Endothelial cell of umbilical vein (primary cell): ENCODE measurements around the gene LGI2. TPM values are rescaled to one million over a fixed set of nuclear protein-coding genes. Genes with fewer than 3 reads are reported as not detected.
"Not testable (repeated sequence)": the region's sequence is repeated elsewhere in the genome, so short reads cannot be mapped to it uniquely, and the experiment has no call there.

Experiments used
- BruUV-seq: library from RNA; stranded (reverse); fragments of 400-500 nt; replicated peaks from 2 replicates; lab custom pipeline; 2021; lab: Mats Ljungman, UMichigan
- CTCF ChIA-PET: fragments of 300-600, 350-600 bp; sonication (Branson Sonifier 250); formaldehyde crosslinking; loops from one replicate; lab custom pipeline; 2021; ENCODE audit warnings: antibody characterized with exemption, inconsistent platforms; lab: Charles Lee
- POLR2A ChIA-PET: fragments of 300-600, 350-600 bp; sonication (Branson Sonifier 250); formaldehyde crosslinking; loops from one replicate; lab custom pipeline; 2021; ENCODE audit warnings: antibody characterized with exemption, inconsistent platforms; lab: Charles Lee
- DNase-seq: peaks from one replicate; pipeline ENCODE4 v3.0.0-alpha.2; 2011; ENCODE audit warnings: low read depth, low spot score
- FAIRE-seq: peaks from 2 replicates; lab custom pipeline; 2011; peaks lifted over from hg19 to GRCh38; lab: Jason Lieb, UNC
- H2AFZ ChIP-seq: 2 replicates; pipeline ENCODE4 v1.6.0; 2012; ENCODE audit warnings: low read depth, low read length, control low read depth, inconsistent platforms
- H3K27ac ChIP-seq: 2 replicates; pipeline ENCODE4 v1.5.1; 2011; ENCODE audit warnings: low read depth, mild to moderate bottlenecking, control low read depth, low read length, moderate library complexity; ENCODE audit not compliant: insufficient read depth
- H3K27me3 ChIP-seq, 2 experiments: 2 replicates each; pipeline versions ENCODE4 v1.6.0 to v1.6.1; 2011; ENCODE audit warnings: low read length in 2 of 2, mixed read lengths in 1 of 2; ENCODE audit not compliant: control insufficient read depth in 2 of 2, insufficient read depth in 2 of 2
- H3K36me3 ChIP-seq, 2 experiments: 2 replicates in 1 of 2; 3 replicates in 1 of 2; pipeline ENCODE4 v1.5.1; 2011; ENCODE audit warnings: low read length in 2 of 2, mild to moderate bottlenecking in 1 of 2, moderate library complexity in 1 of 2; ENCODE audit not compliant: control insufficient read depth in 2 of 2, insufficient read depth in 2 of 2; ENCODE audit errors: extremely low read depth in 1 of 2
- H3K4me1 ChIP-seq: 3 replicates; pipeline ENCODE4 v1.5.1; 2011; ENCODE audit warnings: mild to moderate bottlenecking, low read length; ENCODE audit not compliant: control insufficient read depth, insufficient read depth; ENCODE audit errors: extremely low read depth
- H3K4me2 ChIP-seq: 2 replicates; pipeline ENCODE4 v1.6.1; 2011; ENCODE audit warnings: low read length, control low read depth, mixed read lengths; ENCODE audit not compliant: insufficient read depth
- H3K4me3 ChIP-seq, 3 experiments: fragments of 200-600 bp in 1 of 3; sonication (generic), shearing (Covaris generic) in 1 of 3; replicated peaks in 1 of 3; 2 replicates each; pipeline ENCODE4 v1.5.1; 2011 to 2016; ENCODE audit warnings: control low read depth in 3 of 3, low read length in 3 of 3, mild to moderate bottlenecking in 2 of 3, inconsistent platforms in 1 of 3, low read depth in 1 of 3, moderate library complexity in 1 of 3; ENCODE audit not compliant: insufficient read depth in 1 of 3
- H3K79me2 ChIP-seq: 2 replicates; pipeline ENCODE4 v1.6.0; 2012; ENCODE audit warnings: low read length, inconsistent platforms; ENCODE audit not compliant: control insufficient read depth, insufficient read depth
- H3K9ac ChIP-seq: replicated peaks from 2 replicates; pipeline ENCODE3; 2011; ENCODE audit warnings: low read length, control low read depth; ENCODE audit not compliant: insufficient read depth; ENCODE audit errors: extremely low read depth
- H3K9me1 ChIP-seq: replicated peaks from 3 replicates; pipeline ENCODE4 v1.6.0; 2011; ENCODE audit warnings: mild to moderate bottlenecking, low read length; ENCODE audit not compliant: control insufficient read depth, insufficient read depth; ENCODE audit errors: extremely low read depth
- H3K9me3 ChIP-seq: replicated peaks from 2 replicates; pipeline ENCODE4 v1.5.1; 2012; ENCODE audit warnings: low read length, inconsistent platforms; ENCODE audit not compliant: control insufficient read depth, insufficient read depth
- H4K20me1 ChIP-seq: replicated peaks from 2 replicates; pipeline ENCODE3; 2011; ENCODE audit warnings: mild to moderate bottlenecking, low read length; ENCODE audit not compliant: control insufficient read depth, insufficient read depth; ENCODE audit errors: extremely low read depth
- EZH2 ChIP-seq: IDR thresholded peaks from 2 replicates; pipeline ENCODE4 v1.6.1; 2012; ENCODE audit warnings: borderline replicate concordance, low read depth, mild to moderate bottlenecking, moderate library complexity, low read length, inconsistent platforms; ENCODE audit not compliant: severe bottlenecking
- GATA2 ChIP-seq: IDR thresholded peaks from 2 replicates; pipeline ENCODE4 v1.7.0; 2011; ENCODE audit warnings: low read depth, mild to moderate bottlenecking, moderate library complexity, mixed read lengths, low read length; ENCODE audit not compliant: insufficient read length, insufficient read depth
- JUN ChIP-seq: IDR thresholded peaks from 2 replicates; pipeline ENCODE4 v1.6.1; 2011; ENCODE audit warnings: borderline replicate concordance, low read depth; ENCODE audit not compliant: insufficient read length, insufficient read depth
- MAX ChIP-seq: IDR thresholded peaks from 2 replicates; pipeline ENCODE4 v1.6.1; 2011; ENCODE audit not compliant: insufficient read depth, insufficient read length
- POLR2A ChIP-seq: IDR thresholded peaks from 2 replicates; pipeline ENCODE4 v1.6.1; 2012; ENCODE audit warnings: low read depth, mild to moderate bottlenecking, control low read depth, low read length
- dilution Hi-C: fragments of 300-500 bp; cut with MboI; formaldehyde crosslinking; loops from one replicate; pipeline ENCODE4 v1.15.0; 2019; ENCODE audit warnings: low sequenced_read_pairs; ENCODE audit not compliant: extremely low pct_ligation_motif_present
- intact Hi-C: fragments of 100-400 bp; cut with micrococcal nuclease; formaldehyde crosslinking; loops from one replicate; pipeline ENCODE4 v1.10.0; 2022
- polyA plus RNA-seq, 4 experiments: library from polyadenylated mRNA; depleted of rRNA in 3 of 4; stranded (reverse) in 3 of 4; unstranded in 1 of 4; fragments of >200 nt; gene quantifications; 2 replicates each; pipeline versions ENCODE4 v1.2.1 to v1.2.3, GENCODE V29; 2011 to 2012; ENCODE audit warnings: missing spikeins in 1 of 4
- total RNA-seq: library from RNA; stranded (reverse); gene quantifications from 2 replicates; pipeline ENCODE4 v1.2.3, GENCODE V29; 2021

Gene LGI2
- total and polyA plus RNA-seq, 2 donors (not counting 3 experiments of a cell fraction or from before 2014, with no cell fraction given) = not detected

GRCh38 chr4:25015012-25015411 is 15.7 kb downstream of the LGI2 start:
- H3K79me2 ChIP-seq = no peaks in the 10 kb centered on the region
- dilution Hi-C loops = no loop called here
- no peaks in the 10 kb centered on the region for H3K9me3 ChIP-seq
- no peaks in the 10 kb centered on the region for H3K9me1 ChIP-seq
- H3K4me2 ChIP-seq = no peak overlapping the region
- no peaks in the 10 kb centered on the region for H4K20me1 ChIP-seq
- peaks cover 13 to 24% of the 10 kb centered on the region in 2 experiments for H3K27me3 ChIP-seq
- H3K4me3 ChIP-seq = no peak overlapping the region
- H2AFZ ChIP-seq = no peak overlapping the region
- CTCF ChIA-PET = no interaction called here
- no peaks in the 10 kb centered on the region for H3K4me1 ChIP-seq
- BruUV-seq = no TSS peak
- DNase-seq (no peak), FAIRE-seq (no peak)
- H3K36me3 ChIP-seq = no peaks in the 10 kb centered on the region
- POLR2A ChIA-PET = no interaction called here
- intact Hi-C loops = no loop called here
- TF ChIP-seq MAX (no peak), POLR2A (no peak), EZH2 (no peak), JUN (no peak), GATA2 (no peak)
- H3K9ac ChIP-seq = no peak overlapping the region
- no peak overlapping the region for H3K27ac ChIP-seq

GRCh38 chr4:25014662-25014983 is 16.1 kb downstream of the LGI2 start:
- CTCF ChIA-PET, H3K9me3 ChIP-seq: not testable (repeated sequence)

More at GRCh38 chr4:25014662-25014983, 16.1 kb downstream of the LGI2 start:
- DNase-seq, H3K27ac ChIP-seq, H3K9me1 ChIP-seq, BruUV-seq, H3K36me3 ChIP-seq, H4K20me1 ChIP-seq, H3K4me3 ChIP-seq, dilution Hi-C loops, intact Hi-C loops, FAIRE-seq, H2AFZ ChIP-seq, H3K9ac ChIP-seq, H3K4me2 ChIP-seq, POLR2A ChIA-PET, H3K79me2 ChIP-seq, H3K4me1 ChIP-seq: not testable (repeated sequence)
- peaks cover 13 to 24% of the 10 kb centered on the region in 2 experiments for H3K27me3 ChIP-seq
